HFF-Myc (cell line): ENCODE results near the gene FKBP1A.

Experiments used
- DNase-seq: peaks from one replicate; pipeline ENCODE4 v3.0.0-alpha.2; 2011; ENCODE audit warnings: low read depth; ENCODE audit errors: extremely low read depth
- H3K4me3 ChIP-seq: replicated peaks from 2 replicates; pipeline ENCODE4 v1.5.1; 2011; ENCODE audit warnings: low read depth, mild to moderate bottlenecking, control low read depth, low read length
- TF ChIP-seq, protein P1 (sequence below): IDR thresholded peaks from 2 replicates; pipeline ENCODE4 v1.5.1; 2012; ENCODE audit warnings: mild to moderate bottlenecking, low read depth, low read length, control low read depth; ENCODE audit errors: missing control alignments

Gene FKBP1A

DNA sequence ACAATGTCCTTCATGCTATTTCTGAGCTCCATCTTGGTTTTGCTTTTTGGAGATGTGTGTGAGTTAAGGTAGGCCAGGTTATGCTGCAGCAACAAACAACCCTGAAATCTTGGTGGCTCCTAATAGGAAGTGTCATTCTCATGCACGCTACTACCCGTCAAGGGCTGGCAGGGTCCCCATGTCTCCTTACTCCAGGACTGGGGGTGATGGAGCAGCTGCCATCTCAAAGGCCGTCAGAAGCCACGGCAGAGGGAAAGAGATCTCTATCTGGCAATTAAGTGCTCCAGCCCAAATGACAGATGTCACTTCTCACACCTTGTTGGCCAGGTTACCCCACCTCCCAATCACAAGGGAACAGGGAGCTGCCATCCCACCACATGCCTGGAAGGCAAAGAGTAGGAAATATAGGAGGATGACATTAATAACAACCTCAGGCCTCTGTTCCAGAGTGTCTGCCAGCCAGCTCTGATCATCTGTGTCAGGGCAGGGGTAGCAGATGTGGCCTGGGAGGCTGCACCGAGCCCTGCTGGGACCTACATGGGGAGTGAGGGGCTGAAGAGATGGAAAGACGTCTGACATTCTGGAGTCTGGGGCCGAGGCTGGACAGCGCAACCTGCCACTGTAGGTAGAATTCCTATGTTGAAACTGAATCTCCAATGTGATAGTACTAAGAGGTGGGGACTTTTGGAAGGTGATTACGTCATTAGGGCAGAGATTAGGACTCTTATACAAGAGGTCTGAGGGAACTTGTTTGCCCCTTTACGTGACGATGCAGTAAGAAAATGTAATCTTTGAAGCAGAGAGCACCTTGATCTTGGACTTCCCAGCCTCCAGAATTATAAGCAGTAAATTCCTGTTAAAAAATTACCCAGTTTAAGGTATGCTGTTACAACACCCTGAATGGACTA is 59.1 kb downstream of the FKBP1A start:
- no peak for DNase-seq
- no peak overlapping the region for H3K4me3 ChIP-seq
- TF ChIP-seq, protein P1, sequence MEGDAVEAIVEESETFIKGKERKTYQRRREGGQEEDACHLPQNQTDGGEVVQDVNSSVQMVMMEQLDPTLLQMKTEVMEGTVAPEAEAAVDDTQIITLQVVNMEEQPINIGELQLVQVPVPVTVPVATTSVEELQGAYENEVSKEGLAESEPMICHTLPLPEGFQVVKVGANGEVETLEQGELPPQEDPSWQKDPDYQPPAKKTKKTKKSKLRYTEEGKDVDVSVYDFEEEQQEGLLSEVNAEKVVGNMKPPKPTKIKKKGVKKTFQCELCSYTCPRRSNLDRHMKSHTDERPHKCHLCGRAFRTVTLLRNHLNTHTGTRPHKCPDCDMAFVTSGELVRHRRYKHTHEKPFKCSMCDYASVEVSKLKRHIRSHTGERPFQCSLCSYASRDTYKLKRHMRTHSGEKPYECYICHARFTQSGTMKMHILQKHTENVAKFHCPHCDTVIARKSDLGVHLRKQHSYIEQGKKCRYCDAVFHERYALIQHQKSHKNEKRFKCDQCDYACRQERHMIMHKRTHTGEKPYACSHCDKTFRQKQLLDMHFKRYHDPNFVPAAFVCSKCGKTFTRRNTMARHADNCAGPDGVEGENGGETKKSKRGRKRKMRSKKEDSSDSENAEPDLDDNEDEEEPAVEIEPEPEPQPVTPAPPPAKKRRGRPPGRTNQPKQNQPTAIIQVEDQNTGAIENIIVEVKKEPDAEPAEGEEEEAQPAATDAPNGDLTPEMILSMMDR: no peak

DNA sequence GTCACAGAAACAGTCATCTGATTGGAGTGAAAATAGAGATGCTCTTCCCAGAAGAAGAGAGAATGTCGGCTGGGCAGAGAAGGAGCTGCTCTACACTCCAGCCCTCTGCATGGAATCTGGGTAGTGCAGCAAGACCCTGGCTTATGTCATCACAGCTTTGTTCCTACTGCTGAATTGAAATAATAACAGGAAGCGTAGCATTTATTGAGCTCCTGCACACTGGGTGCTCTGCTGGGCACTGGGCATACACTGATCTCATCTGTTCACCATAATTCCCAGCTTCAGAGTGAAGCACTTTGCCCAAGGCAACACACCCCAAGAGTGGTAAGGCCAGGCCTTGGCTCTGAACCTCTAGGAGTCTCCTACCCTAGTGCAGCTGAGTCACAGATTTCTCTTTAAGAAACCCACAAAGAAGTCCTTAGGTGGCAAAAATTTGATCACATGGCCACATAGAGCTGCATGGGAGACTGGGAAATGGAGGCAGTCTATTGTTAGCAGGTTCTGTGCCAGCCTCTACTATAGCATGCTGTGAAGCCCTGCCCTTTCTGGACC is 60.0 kb downstream of the FKBP1A start:
- DNase-seq: no peak

DNA sequence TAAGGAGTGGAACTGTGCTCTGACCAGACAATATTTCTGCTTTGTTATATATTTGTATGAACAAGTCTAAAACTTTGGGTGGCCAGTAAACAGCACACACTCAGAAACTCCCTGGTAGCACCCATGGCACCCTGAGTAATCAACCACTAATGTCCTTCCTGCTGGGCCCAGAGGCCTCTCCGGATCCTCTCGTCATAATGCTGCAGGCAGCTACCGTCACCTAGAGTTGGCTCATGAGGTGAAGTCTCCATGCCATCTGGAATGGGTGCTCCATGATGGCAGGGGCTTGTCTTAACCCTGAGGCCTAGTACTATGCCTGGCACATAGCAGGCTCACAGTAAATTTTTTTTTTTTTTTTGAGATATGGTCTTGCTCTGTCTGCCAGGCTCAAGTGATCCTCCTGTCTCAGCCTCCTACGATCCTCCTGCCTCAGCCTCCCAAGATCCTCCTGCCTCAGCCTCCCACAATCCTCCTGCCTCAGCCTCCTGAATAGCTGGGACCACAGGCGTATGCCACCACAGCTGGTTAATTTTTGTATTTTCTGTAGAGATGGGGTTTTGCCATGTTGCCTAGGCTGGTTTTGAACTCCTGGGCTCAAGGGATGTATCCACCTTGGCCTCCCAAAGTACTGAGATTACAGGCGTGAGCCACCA is 60.9 kb downstream of the FKBP1A start:
- DNase-seq: no peak
- TF ChIP-seq, protein P1: no peak
- H3K4me3 ChIP-seq: no peak overlapping the region

More for the DNA sequence above, 60.0 kb downstream of the FKBP1A start:
- TF ChIP-seq, protein P1: no peak
- H3K4me3 ChIP-seq: no peak overlapping the region

DNA sequence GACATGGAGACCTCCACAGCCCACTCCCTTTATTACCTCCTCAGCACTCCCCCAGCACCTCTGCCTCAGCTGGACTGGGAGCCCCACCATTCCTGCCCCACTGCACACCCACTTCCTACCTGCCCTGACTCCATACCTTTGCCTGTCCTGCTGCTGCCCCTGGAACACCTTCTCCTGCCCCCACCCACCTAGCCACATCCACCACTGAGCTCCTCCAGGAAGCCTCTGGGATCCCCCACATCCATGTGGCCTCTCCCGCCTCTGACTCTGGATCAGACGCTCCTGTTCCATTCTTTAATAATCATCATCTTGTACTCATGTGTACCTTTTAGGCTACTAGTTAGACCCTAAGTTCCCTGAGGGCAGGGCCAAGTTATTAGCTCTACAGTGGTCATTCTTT is 61.8 kb downstream of the FKBP1A start:
- no peak overlapping the region for H3K4me3 ChIP-seq
- TF ChIP-seq, protein P1: no peak
- no peak for DNase-seq

DNA sequence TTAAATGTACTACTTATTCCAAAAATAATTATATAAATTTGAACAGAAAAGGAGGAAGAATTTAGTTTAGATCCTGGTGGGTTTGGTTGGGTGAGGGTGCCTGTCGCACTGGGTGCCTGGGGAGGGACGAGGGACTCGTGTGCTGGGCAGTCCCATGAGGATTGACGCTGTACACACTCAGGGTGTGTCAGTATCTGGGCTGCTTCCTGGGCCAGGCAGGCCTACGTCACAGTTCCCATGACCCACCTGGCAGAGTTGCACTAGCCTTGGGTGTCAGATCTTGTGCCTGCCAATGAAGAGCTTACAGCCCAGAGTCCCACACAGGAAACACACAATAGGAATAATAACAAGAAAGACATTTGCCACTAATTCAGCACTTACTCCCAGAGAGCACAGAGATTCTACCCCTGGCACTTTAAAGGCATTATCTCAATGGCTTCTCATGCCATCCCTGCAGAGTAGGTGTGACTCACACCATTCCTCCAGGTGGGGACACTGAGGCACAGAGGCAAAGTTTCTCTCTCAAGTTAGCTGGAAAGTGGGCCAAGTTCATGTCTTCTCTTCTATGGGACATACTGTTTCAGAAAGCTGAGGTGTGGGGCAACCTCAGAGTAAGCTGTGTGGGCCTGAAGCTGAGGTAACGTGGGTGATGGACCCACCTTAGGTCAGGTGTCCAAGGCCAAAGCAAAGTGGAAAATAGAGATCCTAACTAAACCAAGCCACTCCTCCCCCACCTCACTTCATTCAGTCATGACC is 62.6 kb downstream of the FKBP1A start:
- no peak for DNase-seq
- TF ChIP-seq, protein P1: no peak
- H3K4me3 ChIP-seq: no peak overlapping the region

DNA sequence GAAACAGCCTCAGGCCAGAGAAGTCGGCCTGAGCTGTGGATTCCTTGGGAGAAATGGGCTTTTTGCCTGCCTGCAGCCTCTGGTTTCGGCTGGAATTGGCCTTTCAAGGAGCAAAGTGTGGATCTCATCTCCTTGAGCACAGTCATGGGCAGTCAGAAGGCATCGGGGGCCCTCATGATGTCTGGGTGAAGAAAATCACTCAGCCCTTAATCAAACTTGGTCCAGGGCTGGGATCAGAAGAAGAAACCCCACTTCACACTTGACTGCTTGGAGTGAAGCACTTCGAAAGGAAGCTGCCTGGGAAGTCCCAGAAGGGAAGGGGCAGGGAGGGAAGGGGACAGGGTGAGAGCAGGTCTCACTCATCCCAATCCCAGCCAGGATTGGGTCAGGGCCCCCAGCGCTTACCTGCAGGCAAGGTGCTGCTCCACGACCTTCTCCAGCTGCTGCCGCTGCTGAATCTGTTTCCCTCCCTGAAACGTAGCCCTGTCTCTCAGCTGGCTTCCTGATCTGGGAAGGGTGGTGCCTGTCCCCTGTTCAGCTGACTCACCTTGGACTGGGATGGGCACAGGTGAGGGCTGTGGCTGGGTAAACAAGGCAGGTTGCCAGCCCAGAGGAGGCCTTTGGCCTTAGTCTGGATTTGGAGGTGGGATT is 64.0 kb downstream of the FKBP1A start, which contains the start of gene SDCBP2:
Gene SDCBP2 (minus strand): TSS at position 460 of the 651 bp plus-strand sequence. CDS start 8,723 bp downstream, outside the sequence.
- TF ChIP-seq, protein P1: no peak
- no peak within 1 kb of the TSS for H3K4me3 ChIP-seq
- DNase-seq: no peak
